Fibroblast of villous mesenchyme (primary cell): ENCODE results near the gene PTPRM. TPM values are rescaled to one million over a fixed set of nuclear protein-coding genes. Genes with fewer than 3 reads are reported as not detected.
A peak's percentile ranks its signal among the peaks of the same experiment; 100 is the strongest.

Source experiments
- DNase-seq: peaks from one replicate; pipeline ENCODE4 v3.0.0-alpha.2; 2010; ENCODE audit warnings: low read depth
- H3K4me3 ChIP-seq: 2 replicates; pipeline ENCODE4 v1.5.1; 2011; ENCODE audit warnings: low read depth, mild to moderate bottlenecking, low read length
- CTCF ChIP-seq: IDR thresholded peaks from 2 replicates; pipeline ENCODE4 v1.5.1; 2012; ENCODE audit warnings: low read depth, mild to moderate bottlenecking, low read length; ENCODE audit not compliant: insufficient read depth
- total RNA-seq: library from RNA; depleted of rRNA; stranded (reverse); fragments of >200 nt; gene quantifications from 2 replicates; pipeline ENCODE4 v1.2.3, GENCODE V29; 2012

The PTPRM gene
- total RNA-seq, 1 donor = 56.1 TPM

GRCh38 chr18:7585276-7585670 lies 18.2 kb downstream of the PTPRM start:
- TF ChIP-seq CTCF = no peak
- H3K4me3 ChIP-seq = no peak overlapping the region
- peak; percentile 28 for DNase-seq

GRCh38 chr18:7586379-7586778 lies 19.3 kb downstream of the PTPRM start:
- no peak overlapping the region for H3K4me3 ChIP-seq
- no peak for TF ChIP-seq CTCF
- DNase-seq = no peak

- no peak for TF ChIP-seq CTCF
- H3K4me3 ChIP-seq = no peak overlapping the region
- no peak for DNase-seq
These were observed 23.9 kb downstream of the PTPRM start for GRCh38 chr18:7590826-7591560.

- no peak for TF ChIP-seq CTCF
- no peak for DNase-seq
- H3K4me3 ChIP-seq = no peak overlapping the region
These were observed 25.4 kb downstream of the PTPRM start for GRCh38 chr18:7592305-7593071.

GRCh38 chr18:7593218-7593819 lies 26.2 kb downstream of the PTPRM start:
- TF ChIP-seq CTCF = no peak
- no peak for DNase-seq
- H3K4me3 ChIP-seq = no peak overlapping the region

GRCh38 chr18:7596147-7596546 lies 29.0 kb downstream of the PTPRM start:
- no peak for TF ChIP-seq CTCF
- no peak overlapping the region for H3K4me3 ChIP-seq
- DNase-seq = peak; percentile 69
